WI38 (cell line): ENCODE data around the gene INPP4B.

ENCODE experiments used
- H3K4me3 ChIP-seq: 2 replicates; pipeline ENCODE4 v1.5.1; 2011; ENCODE audit warnings: low read depth, mild to moderate bottlenecking, control low read depth, low read length
- TF ChIP-seq, protein P1 (sequence below): IDR thresholded peaks from 2 replicates; pipeline ENCODE4 v1.5.1; 2012; ENCODE audit warnings: low read depth, mild to moderate bottlenecking, control low read depth, low read length

Gene INPP4B

DNA sequence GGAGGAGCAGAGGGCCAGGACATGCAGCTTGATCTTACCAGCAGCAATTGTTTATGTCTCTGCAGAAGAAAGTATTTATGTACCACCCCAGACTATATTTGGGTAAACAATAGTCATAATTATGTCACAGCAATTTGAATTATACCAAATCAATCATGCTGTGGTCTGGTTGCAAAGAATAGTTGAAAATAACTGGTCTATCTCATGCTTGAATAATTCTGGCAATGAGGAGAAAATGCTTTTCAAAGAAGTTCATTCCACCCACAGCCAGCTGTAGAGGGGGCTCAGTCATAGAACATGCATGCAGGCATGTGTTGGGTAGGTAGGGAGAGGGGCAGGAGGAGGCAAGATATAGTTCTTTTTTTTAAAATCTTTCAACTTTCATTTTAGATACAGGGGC lies 810.5 kb downstream of the INPP4B start:
- TF ChIP-seq, protein P1, sequence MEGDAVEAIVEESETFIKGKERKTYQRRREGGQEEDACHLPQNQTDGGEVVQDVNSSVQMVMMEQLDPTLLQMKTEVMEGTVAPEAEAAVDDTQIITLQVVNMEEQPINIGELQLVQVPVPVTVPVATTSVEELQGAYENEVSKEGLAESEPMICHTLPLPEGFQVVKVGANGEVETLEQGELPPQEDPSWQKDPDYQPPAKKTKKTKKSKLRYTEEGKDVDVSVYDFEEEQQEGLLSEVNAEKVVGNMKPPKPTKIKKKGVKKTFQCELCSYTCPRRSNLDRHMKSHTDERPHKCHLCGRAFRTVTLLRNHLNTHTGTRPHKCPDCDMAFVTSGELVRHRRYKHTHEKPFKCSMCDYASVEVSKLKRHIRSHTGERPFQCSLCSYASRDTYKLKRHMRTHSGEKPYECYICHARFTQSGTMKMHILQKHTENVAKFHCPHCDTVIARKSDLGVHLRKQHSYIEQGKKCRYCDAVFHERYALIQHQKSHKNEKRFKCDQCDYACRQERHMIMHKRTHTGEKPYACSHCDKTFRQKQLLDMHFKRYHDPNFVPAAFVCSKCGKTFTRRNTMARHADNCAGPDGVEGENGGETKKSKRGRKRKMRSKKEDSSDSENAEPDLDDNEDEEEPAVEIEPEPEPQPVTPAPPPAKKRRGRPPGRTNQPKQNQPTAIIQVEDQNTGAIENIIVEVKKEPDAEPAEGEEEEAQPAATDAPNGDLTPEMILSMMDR = no peak
- H3K4me3 ChIP-seq = no peak overlapping the region

DNA sequence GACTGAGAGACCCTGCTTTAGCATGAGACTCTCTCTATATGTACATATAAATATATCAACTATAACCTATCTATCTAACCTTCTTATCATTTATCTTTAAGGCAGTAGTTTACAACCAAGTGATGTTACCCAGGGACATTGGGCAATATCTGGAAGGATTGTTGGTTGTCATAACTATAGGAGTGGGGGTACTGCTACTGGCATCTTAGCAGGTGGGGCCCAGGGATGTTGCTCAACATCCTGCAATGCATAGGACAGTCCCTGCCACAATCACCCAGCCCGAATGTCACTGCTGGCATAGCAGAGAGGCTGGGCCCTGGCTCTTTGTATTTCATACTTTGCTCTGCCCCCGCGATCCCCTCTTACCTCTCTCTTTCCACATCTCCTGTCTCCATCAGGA lies 812.0 kb downstream of the INPP4B start:
- TF ChIP-seq, protein P1 = no peak
- H3K4me3 ChIP-seq = no peak overlapping the region

DNA sequence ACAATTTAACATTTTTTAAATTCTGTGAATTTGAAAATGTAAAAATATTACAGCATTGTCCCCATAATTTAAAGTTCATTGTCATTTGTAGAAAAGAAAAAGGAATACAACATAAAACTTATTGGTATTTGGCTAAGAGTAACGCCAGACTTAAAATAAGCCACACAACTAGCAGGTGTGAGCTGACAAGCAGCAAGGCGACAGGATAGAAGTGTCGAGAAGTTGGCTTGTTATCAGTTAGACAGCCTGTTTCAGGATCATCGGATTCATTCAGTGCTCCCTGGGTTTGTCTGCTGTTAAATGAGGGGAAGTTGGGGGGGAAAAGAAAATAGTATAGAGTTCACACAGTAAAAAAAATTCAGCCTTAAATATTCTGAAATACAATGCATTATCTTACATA lies 816.1 kb downstream of the INPP4B start:
- no peak overlapping the region for H3K4me3 ChIP-seq
- TF ChIP-seq, protein P1 = no peak

DNA sequence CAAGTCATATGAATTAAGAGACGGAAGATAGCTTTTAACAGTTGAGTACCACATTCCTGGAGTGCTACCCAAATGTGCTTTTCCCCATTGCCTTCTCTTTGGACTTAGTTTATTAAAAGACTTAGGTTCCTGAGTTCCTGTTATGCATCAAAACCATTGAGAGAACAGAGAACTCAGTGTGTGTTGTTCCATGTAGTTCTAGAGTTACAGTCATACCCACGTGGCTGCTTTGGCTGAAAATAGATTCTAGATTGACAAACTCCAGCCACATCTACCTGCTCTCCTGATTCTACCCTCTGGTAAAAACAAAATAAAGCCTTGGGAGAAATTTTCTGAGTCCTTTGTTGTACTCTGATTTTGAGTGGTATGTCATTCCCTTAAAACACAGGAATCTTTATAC lies 824.3 kb downstream of the INPP4B start:
- H3K4me3 ChIP-seq = no peak overlapping the region
- TF ChIP-seq, protein P1 = no peak

DNA sequence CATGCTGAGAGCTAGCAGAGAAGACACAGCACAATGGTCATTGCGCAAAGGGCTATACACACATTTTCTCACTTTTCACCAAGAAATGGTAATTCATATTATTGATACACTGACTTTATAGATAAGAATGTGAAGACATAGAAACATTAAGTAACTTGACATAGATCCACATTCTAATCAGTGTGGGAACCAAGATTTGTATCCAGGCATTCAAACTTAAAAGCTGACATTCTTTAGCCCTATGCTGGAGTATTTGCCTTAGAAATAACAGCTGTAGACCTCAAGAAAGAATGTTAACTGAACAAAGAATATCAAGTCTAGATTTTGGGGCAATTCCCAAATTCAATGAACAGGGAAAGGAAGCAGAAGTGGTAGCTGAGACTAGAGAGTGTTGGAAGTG lies 824.9 kb downstream of the INPP4B start:
- TF ChIP-seq, protein P1 = no peak
- no peak overlapping the region for H3K4me3 ChIP-seq

DNA sequence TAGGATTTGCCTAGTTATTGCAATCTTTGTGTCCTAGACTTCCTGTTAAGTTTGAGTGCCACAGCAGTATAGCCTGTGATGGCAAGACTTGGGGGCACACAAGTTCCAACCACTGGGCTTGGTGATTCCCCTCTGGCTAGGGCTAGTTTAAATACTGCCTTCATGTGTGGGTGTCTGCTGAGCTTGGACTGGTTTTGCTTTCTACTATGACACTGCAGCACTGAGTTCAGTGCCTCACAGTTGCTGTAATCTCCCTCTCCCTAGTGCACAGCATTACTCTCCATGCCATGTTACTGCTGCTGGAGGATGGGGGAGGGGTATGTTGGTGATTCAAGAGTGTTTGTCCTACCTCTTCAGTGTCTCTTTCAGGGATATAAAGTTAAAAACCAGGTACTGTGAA lies 830.1 kb downstream of the INPP4B start:
- TF ChIP-seq, protein P1 = no peak
- no peak overlapping the region for H3K4me3 ChIP-seq

DNA sequence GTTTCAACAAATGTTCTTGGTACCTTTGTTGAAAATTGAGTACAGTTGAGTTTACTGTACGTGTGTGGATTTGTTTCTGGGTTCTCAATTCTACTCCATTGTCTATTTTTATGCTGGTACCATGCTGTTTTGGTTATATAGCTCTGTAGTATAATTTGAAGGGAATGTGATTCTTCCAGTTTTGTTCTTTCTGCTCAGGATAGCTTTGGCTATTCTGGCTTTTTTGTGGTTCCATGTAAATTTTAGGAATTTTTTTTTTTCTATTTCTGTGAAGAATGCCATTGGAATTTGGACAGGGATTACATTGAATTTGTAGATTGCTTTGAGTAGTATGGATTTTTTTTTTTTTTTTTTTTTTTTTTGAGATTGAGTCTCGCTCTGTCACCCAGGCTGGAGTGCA lies 836.4 kb downstream of the INPP4B start:
- H3K4me3 ChIP-seq = no peak overlapping the region
- TF ChIP-seq, protein P1 = no peak
